ENCODE measurements around the gene EFNA5.

The EFNA5 gene

DNA sequence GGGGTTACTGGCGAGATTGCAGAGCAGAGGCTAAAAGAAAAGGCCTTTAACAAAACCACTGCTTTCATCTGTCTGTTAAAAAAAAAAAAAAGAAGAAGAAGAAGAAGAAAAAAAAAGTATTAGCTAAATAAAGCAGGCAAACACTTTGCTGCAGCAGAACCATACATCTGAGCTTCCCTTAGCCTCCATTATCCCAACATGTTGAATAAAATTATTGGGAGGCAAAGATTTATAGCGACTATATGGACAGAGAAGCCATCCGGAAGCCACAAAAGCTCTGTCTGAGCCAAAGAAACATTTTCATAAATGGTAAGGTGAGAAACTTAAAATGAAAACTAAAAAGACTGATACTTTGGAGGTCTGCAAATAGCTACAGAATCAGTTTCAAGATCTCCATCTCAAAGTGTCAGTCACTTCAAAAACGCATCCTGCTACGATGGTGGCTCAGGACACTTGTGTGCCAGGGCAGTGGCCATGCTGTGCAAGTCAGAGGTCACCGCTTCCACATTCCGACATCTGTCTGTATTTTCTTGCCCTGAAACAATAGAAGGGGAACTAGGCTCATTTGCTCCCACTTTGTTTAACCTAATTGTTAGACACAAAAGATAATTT is 9.6 kb downstream of the EFNA5 start:
- Histone ChIP-seq H3K27me3 (replicated peaks; ENCODE audit: control insufficient read depth, insufficient read depth, low read length) (no peaks in the 10 kb centered on the region), H3K4me3 (replicated peaks; ENCODE audit: low read depth, low read length) (0 out of 2 replicates have a peak overlapping the region, but pooled peaks have one; percentile 32), H3K36me3 (ENCODE audit: control insufficient read depth, insufficient read depth, low read length) (no peaks in the 10 kb centered on the region)
- TF ChIP-seq, protein P1, sequence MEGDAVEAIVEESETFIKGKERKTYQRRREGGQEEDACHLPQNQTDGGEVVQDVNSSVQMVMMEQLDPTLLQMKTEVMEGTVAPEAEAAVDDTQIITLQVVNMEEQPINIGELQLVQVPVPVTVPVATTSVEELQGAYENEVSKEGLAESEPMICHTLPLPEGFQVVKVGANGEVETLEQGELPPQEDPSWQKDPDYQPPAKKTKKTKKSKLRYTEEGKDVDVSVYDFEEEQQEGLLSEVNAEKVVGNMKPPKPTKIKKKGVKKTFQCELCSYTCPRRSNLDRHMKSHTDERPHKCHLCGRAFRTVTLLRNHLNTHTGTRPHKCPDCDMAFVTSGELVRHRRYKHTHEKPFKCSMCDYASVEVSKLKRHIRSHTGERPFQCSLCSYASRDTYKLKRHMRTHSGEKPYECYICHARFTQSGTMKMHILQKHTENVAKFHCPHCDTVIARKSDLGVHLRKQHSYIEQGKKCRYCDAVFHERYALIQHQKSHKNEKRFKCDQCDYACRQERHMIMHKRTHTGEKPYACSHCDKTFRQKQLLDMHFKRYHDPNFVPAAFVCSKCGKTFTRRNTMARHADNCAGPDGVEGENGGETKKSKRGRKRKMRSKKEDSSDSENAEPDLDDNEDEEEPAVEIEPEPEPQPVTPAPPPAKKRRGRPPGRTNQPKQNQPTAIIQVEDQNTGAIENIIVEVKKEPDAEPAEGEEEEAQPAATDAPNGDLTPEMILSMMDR (IDR thresholded peaks at IDR 0.05; ENCODE audit: insufficient read depth, low read length, poor library complexity, severe bottlenecking), result no peak
- peak; percentile 35 for DNase-seq (ENCODE audit: extremely low read depth, insufficient read length)

DNA sequence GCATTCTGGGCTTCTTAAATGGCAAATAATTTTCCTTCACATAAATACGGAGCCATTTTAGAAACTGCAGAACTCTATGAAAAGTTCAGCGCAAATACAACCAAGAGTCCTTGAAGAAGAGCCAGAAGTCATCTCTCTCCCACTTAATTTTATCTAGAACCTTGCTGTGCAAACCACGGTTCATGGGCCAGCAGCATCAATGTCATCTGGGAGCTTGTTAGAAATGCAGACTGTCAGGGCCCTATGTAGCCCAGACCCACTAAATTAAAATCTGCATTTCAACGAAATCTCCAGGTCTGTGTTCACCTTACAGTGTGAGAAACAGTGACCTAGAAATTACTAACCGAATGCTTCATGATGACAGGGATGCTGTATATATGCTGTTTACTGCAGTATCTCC is 12.2 kb downstream of the EFNA5 start:
- TF ChIP-seq, protein P1 (IDR thresholded peaks at IDR 0.05; ENCODE audit: insufficient read depth, low read length, poor library complexity, severe bottlenecking), result no peak
- Histone ChIP-seq H3K36me3 (ENCODE audit: control insufficient read depth, insufficient read depth, low read length) (no peaks in the 10 kb centered on the region), H3K4me3 (replicated peaks; ENCODE audit: low read depth, low read length) (no peak overlapping the region)

DNA sequence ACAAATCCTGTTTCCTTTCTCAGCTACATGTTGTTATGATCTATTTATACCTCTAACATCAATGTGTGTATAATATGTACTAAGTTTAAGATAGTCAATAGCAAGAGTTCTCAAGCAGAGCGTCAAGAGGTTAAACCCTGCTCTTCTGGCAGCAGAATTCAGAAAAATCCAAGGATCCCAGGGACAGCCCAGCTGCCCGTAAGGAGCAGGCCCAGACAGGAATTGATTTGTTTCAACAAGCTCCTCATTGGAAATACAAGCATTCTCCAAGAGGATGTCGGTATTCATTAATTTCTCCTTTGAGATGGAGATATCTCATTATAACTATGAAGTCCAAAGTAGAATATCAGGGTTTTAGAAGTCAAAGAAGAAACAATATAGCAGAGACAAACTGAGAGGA is 14.9 kb downstream of the EFNA5 start:
- no peaks in the 10 kb centered on the region for H3K27me3 ChIP-seq (replicated peaks; ENCODE audit: control insufficient read depth, insufficient read depth, low read length)
- DNase-seq (ENCODE audit: extremely low read depth, insufficient read length), result no peak
- TF ChIP-seq, protein P1 (IDR thresholded peaks at IDR 0.05; ENCODE audit: insufficient read depth, low read length, poor library complexity, severe bottlenecking), result no peak
- no peaks in the 10 kb centered on the region for H3K36me3 ChIP-seq (ENCODE audit: control insufficient read depth, insufficient read depth, low read length)
- H3K4me3 ChIP-seq (replicated peaks; ENCODE audit: low read depth, low read length), result no peak overlapping the region

More for the DNA sequence above, 12.2 kb downstream of the EFNA5 start:
- no peaks in the 10 kb centered on the region for H3K27me3 ChIP-seq (replicated peaks; ENCODE audit: control insufficient read depth, insufficient read depth, low read length)
- no peak for DNase-seq (ENCODE audit: extremely low read depth, insufficient read length)

DNA sequence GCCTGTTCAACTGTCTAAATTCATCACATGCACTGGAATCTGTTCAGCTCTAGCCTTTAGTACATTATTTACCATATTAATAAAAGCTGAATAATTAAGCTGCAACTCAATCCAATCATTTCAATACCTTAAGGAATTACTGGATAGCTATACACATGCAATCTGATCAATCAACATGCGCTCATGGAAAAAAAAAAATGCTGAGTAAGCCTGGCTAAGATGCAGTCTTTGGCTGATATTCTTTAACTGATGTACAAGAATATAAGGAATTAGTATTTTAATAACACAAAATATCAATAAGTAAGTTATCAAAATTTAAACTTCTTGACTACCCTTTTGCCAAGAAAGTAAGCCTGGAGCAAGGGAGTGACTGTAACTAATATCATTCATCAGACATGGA is 15.9 kb downstream of the EFNA5 start:
- TF ChIP-seq, protein P1 (IDR thresholded peaks at IDR 0.05; ENCODE audit: insufficient read depth, low read length, poor library complexity, severe bottlenecking), result no peak
- Histone ChIP-seq H3K4me3 (replicated peaks; ENCODE audit: low read depth, low read length) (no peak overlapping the region), H3K36me3 (ENCODE audit: control insufficient read depth, insufficient read depth, low read length) (no peaks in the 10 kb centered on the region), H3K27me3 (replicated peaks; ENCODE audit: control insufficient read depth, insufficient read depth, low read length) (no peaks in the 10 kb centered on the region)
- DNase-seq (ENCODE audit: extremely low read depth, insufficient read length), result no peak

DNA sequence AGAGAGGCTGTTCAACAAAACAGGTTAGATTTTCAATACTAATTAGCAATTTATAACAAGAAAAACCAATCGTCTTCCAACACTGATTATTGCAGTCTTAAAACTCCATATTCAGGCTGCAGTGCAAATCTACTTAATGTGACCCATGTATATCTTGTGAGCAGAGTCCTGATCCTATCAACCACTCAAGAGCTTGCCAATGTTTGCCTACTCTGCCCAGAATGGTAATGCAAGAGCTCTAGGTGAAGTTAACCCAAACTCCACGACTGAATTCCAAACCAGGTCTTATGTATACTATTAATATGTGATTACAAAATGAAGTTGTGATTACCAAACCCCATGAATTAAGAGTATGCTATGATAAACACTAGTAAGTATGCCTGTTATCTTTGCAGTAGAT is 17.1 kb downstream of the EFNA5 start:
- TF ChIP-seq, protein P1 (IDR thresholded peaks at IDR 0.05; ENCODE audit: insufficient read depth, low read length, poor library complexity, severe bottlenecking), result no peak
- no peak for DNase-seq (ENCODE audit: extremely low read depth, insufficient read length)
- no peaks in the 10 kb centered on the region for H3K36me3 ChIP-seq (ENCODE audit: control insufficient read depth, insufficient read depth, low read length)
- H3K4me3 ChIP-seq (replicated peaks; ENCODE audit: low read depth, low read length), result no peak overlapping the region
- no peaks in the 10 kb centered on the region for H3K27me3 ChIP-seq (replicated peaks; ENCODE audit: control insufficient read depth, insufficient read depth, low read length)

All from GM06990 (cell line).